ENCODE data around the gene RAB11FIP2. TPM values are rescaled to one million over a fixed set of nuclear protein-coding genes. Genes with fewer than 3 reads are reported as not detected.

Gene RAB11FIP2
- total RNA-seq, 1 experiment from 2014 or later: 4.4 TPM

DNA sequence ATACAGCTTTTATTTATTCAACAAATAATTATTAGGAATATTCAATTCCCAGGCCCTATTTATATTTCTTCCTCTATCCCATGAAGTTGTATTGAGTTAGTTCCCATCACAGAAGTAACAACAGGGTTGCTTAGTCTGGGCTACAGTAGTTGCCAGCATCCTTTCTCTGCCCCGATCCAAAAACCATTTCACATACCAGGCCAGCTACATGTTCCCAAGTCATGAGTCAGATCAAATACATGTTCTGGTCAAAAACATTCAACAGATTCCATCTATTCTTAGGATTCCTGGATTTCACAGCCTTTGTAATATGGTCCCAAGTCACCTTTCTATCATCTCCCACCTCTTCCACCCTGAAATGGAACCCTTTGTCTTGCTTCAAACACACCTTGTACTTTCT is 91.6 kb downstream of the RAB11FIP2 start:
- Histone ChIP-seq H3K27me3 (ENCODE audit: low read length) (no peaks in the 10 kb centered on the region), H3K4me3 (ENCODE audit: low read length) (no peak overlapping the region), H4K20me1 (ENCODE audit: low read length) (no peaks in the 10 kb centered on the region), H3K79me2 (ENCODE audit: low read length) (no peaks in the 10 kb centered on the region), H2AFZ (ENCODE audit: low read length) (no peak overlapping the region), H3K4me1 (ENCODE audit: insufficient read depth, low read length) (no peaks in the 10 kb centered on the region), H3F3A (ENCODE audit: low read length, unreplicated experiment) (no peaks in the 10 kb centered on the region), H3K27ac (ENCODE audit: low read length) (no peak overlapping the region), H3K9me3 (ENCODE audit: low read length) (no peaks in the 10 kb centered on the region), H3K4me2 (ENCODE audit: low read length) (no peak overlapping the region), H3K9me2 (replicated peaks; ENCODE audit: low read length) (no peaks in the 10 kb centered on the region), H3K36me3 (ENCODE audit: low read depth, low read length) (no peaks in the 10 kb centered on the region), H3K9ac (ENCODE audit: low read length) (no peak overlapping the region)
- no peak for DNase-seq
- ChIA-PET CTCF (no interaction called here), POLR2A (ENCODE audit: unreplicated experiment) (no interaction called here)
- ATAC-seq: no peak
- BruUV-seq (replicated peaks): no TSS peak
- TF ChIP-seq EZH2 (IDR thresholded peaks at IDR 0.05; ENCODE audit: low read length, unreplicated experiment) (no peak), CTCF (conservative IDR thresholded peaks at IDR 0.05; ENCODE audit: low read depth, low read length) (no peak), EZH2phosphoT487 (IDR thresholded peaks at IDR 0.05; ENCODE audit: borderline replicate concordance, low read length) (no peak)
- intact Hi-C loops (cut with micrococcal nuclease): no loop called here
